Activated T-helper 17 cell treated with anti-CD3 and anti-CD28 coated beads, Interleukin-2, amount 50 U/mL, for 72 hours (primary cell): ENCODE results near the gene PLA1A. TPM values are rescaled to one million over a fixed set of nuclear protein-coding genes. Genes with fewer than 3 reads are reported as not detected.
A peak's percentile ranks its signal among the peaks of the same experiment; 100 is the strongest.

ENCODE experiments used
- ATAC-seq: fragments of 150-1000 bp; cut with Tn5 transposase; replicated peaks from 2 replicates; pipeline ENCODE4 v1.10.0; 2021; ENCODE audit warnings: mild to moderate bottlenecking, moderate library complexity
- H3K27ac Mint-ChIP-seq: one replicate; pipeline ENCODE4 v1.8.0; 2022; ENCODE audit warnings: mixed read lengths
- H3K27me3 Mint-ChIP-seq: one replicate; pipeline ENCODE4 v1.8.0; 2022; ENCODE audit warnings: mixed read lengths
- H3K36me3 Mint-ChIP-seq: one replicate; pipeline ENCODE4 v1.8.0; 2022; ENCODE audit warnings: low read depth, mild to moderate bottlenecking, mixed read lengths
- H3K4me1 Mint-ChIP-seq: one replicate; pipeline ENCODE4 v1.8.0; 2022; ENCODE audit warnings: mixed read lengths
- H3K4me3 Mint-ChIP-seq: one replicate; pipeline ENCODE4 v1.8.0; 2022; ENCODE audit warnings: mild to moderate bottlenecking, mixed read lengths
- H3K9me3 Mint-ChIP-seq: one replicate; pipeline ENCODE4 v1.8.0; 2022; ENCODE audit warnings: mixed read lengths
- total RNA-seq, 2 donors: library from RNA; stranded (reverse); gene quantifications; one replicate each; pipeline ENCODE4 v1.2.3, GENCODE V29; 2022

PLA1A gene
- total RNA-seq, 2 donors from 2014 or later: 0.34 to 0.39 TPM

DNA sequence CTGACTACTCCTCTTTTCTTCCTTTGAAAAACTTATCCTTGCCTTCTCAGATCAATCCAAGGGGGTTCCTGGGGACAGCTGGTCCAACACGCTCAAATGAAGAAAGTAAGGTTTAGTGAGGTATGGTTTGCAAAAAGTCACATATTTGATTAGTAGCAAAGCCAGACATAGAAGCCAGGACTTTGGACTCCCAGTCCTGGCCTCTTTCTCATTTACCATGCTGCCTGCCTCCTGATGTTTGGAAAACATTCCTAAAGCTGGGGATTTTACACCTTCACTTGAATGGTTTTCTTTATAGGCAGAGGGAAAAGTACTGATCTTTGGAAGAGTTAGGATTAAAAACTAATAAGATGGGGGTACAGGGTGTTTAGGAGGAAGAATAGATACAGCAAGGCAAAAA is 48.1 kb downstream of the PLA1A start:
- no peaks in the 10 kb centered on the region for H3K27me3 Mint-ChIP-seq
- H3K4me3 Mint-ChIP-seq: no peak overlapping the region
- no peaks in the 10 kb centered on the region for H3K9me3 Mint-ChIP-seq
- ATAC-seq: no peak
- H3K27ac Mint-ChIP-seq: peak overlapping the region; percentile 2
- H3K4me1 Mint-ChIP-seq: peaks cover 14% of the 10 kb centered on the region
- H3K36me3 Mint-ChIP-seq: peaks cover 21% of the 10 kb centered on the region

DNA sequence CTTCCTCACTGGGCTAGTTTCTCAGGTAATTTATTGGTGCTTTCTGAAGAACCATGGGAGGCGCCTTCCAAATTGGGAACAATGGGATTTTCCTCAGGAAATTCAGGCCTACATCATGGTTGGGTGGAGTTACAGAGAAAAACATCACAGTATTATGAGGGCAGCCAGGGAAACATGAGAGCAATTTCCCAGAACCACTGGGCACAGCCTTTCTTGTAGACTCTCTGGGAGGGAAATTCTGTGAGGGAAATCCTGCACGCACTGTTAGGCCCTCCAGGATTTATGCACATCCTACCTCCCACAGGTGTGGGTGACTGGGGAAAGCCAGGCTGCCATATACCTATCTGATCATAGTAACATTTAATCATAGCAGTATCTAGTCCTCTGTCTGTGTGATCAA is 49.5 kb downstream of the PLA1A start:
- H3K27me3 Mint-ChIP-seq: no peaks in the 10 kb centered on the region
- peaks cover 14% of the 10 kb centered on the region for H3K4me1 Mint-ChIP-seq
- ATAC-seq: no peak
- H3K36me3 Mint-ChIP-seq: peaks cover 14% of the 10 kb centered on the region
- no peak overlapping the region for H3K27ac Mint-ChIP-seq
- H3K9me3 Mint-ChIP-seq: no peaks in the 10 kb centered on the region
- no peak overlapping the region for H3K4me3 Mint-ChIP-seq

DNA sequence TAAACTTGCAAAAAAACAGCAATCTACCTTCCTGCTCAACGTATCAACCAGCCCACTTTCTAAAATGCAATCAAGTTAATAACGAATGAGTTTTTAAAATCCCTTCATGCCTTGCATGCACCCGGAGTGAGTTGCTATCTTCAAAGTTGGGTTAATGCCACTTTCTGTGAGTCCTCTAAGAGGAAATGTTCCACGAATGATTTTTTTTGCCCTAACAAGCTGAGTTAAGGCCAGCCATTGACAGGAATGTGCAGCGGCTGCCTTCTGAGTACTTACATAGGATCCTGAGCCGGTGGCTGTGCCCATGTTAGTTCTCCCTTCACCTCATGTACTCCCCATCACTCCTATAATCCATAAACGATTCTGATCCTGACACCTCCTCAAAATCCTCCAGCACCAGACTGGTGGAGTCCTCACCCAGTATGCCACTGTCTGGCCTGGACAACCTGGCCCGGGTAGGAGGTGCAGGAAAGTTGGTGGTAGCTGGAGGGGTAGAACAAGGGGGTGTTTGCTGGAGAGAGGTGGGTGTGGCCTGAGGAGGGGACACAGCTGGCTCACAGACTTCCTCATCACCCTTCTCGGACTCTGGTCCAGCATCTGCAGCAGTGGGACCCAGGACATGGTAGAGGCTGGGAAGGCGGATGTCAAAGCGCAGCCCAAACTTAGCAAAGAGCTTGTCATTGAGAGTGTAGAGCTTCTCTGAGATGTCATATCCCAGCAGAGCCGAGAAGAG is 50.3 kb downstream of the PLA1A start:
- Mint-ChIP-seq H3K27me3 (no peaks in the 10 kb centered on the region), H3K27ac (no peak overlapping the region), H3K9me3 (no peaks in the 10 kb centered on the region), H3K4me3 (no peak overlapping the region), H3K4me1 (peaks cover 8% of the 10 kb centered on the region), H3K36me3 (peaks cover 14% of the 10 kb centered on the region)
- no peak for ATAC-seq

DNA sequence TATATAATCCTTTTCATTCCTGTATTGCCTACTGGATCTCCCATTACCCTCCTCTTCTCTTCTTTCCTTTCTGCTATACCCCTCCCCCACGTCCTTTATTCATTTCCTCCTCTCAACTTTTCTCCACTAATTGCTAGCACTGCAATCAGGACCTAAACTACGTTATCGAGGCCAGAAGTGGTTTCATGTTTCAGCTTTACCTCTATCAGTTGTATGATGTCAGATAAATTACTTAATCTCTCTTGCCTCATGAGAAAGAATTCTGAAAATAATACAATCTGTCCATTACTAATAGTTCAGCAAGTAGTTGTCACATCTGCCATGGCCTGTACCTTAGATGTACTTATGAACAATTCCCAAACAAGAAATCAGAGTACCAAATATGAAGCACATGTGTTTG is 52.1 kb downstream of the PLA1A start:
- ATAC-seq: no peak
- Mint-ChIP-seq H3K27me3 (no peaks in the 10 kb centered on the region), H3K4me1 (no peaks in the 10 kb centered on the region), H3K36me3 (peaks cover 14% of the 10 kb centered on the region), H3K27ac (no peak overlapping the region), H3K4me3 (no peak overlapping the region), H3K9me3 (no peaks in the 10 kb centered on the region)

DNA sequence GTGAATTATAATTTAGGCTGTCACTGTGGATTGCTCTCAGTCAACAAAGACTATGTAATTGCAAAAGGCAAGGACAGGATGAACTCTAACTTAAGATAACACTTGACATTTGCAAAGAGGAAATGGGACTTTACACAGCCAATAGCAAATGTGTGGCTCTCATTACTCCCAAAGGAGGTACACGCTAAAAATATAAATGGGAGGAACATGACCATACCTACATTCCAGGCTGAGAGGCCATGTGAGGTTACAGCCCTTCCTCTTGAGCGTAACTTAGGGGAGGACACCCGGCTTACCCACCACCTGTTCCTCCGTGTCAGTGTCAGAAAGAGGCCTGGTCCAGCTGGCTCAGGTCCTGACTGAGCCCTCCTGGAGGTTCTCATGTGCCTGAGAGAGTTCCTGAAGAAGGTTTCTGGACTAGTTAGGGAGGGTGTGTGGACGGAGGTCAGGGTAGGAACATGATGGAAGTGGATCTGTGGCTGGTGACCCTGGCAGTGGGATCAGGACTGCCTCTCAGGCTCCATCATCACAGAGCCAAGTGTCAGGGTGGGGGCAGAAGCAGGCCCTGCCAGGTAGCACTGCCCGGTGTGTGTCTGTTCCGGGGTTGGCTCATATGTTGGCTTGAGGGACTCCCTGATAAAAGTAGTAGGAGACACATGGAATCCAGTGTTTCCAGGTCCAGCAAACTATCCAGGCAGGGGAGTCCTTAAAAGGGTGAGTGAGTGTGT is 54.8 kb downstream of the PLA1A start:
- no peaks in the 10 kb centered on the region for H3K4me1 Mint-ChIP-seq
- peaks cover 6% of the 10 kb centered on the region for H3K36me3 Mint-ChIP-seq
- no peak overlapping the region for H3K4me3 Mint-ChIP-seq
- no peak overlapping the region for H3K27ac Mint-ChIP-seq
- H3K9me3 Mint-ChIP-seq: no peaks in the 10 kb centered on the region
- no peak for ATAC-seq
- no peaks in the 10 kb centered on the region for H3K27me3 Mint-ChIP-seq

DNA sequence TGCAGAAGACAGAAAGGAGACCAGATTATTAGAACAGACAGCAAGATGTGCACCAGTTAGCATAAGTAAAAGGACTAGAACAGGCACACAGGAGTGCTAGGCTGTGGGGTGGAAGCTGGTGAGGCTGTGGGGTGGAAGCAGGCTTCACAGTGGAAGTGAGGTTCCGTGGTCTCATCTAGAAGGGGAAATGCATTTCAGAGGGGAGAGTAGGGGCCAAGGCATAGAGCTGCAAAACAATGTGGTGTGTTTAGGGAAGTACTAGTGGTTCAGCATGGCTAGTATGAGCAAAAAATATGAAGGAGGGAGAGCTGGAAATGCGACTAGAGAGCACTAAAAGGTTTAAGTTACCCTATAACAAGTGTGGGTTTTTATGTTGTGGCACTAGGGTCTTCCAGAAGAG is 56.2 kb downstream of the PLA1A start:
- Mint-ChIP-seq H3K4me1 (no peaks in the 10 kb centered on the region), H3K27me3 (no peaks in the 10 kb centered on the region), H3K4me3 (no peak overlapping the region), H3K36me3 (peaks cover 6% of the 10 kb centered on the region), H3K27ac (no peak overlapping the region), H3K9me3 (no peaks in the 10 kb centered on the region)
- ATAC-seq: no peak

DNA sequence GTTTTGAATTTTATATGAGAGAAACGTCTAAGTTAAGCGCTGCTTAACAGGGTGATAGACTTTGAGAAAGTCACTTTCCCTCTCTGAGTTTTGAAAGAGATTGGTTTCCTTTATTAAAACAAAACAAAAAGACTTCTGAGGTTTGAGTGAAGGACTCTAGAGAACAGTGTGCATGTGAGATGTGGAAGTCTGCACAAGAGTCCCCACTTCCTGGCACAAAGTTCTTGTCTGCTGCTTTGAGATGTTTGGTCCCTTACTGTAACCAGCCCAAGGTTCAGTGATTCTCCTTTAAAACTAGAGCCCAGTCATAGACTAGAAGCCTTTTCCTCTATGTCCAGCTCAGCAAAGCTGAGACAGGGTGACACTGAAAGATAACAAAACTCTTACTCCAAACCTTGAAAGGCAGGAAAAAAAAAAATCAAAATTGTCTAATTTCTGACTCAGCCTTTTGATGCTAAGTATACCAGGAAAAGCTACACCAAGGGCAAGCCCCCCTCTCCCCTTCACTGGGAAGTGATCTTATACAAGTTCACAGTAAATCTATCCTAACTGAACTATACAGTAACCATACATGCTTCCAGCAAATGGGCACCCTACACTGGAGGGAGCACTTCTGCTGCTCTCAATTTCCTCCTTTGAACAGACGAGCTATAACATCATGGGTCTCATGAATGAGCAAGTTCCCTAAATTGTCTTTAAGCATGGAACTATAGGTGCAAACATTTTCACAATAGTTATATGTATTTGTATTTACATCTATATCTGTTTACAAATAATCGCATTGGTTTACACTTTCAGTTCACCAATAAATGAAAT is 60.4 kb downstream of the PLA1A start:
- no peak for ATAC-seq
- H3K36me3 Mint-ChIP-seq: peaks cover 6% of the 10 kb centered on the region
- no peaks in the 10 kb centered on the region for H3K4me1 Mint-ChIP-seq
- no peaks in the 10 kb centered on the region for H3K9me3 Mint-ChIP-seq
- no peaks in the 10 kb centered on the region for H3K27me3 Mint-ChIP-seq
- no peak overlapping the region for H3K27ac Mint-ChIP-seq
- H3K4me3 Mint-ChIP-seq: no peak overlapping the region

DNA sequence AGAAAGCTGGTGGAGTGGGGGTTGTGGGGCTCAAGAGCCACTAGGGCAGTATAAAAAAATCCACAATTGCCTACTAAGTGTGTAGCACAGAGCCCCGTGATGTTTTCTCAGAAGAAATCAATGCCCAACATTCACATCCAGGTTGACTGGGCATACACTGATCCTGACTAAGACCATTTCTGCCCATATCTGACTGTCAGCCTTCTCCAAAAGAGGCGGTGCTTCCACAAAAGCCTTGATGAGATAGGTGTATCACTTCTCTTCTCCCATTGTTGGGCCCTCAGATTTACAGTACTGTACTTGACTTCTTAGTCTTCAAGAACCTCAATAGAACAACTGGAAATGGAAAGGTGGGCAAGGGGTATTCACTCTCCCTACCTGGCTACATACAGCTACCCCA is 61.3 kb downstream of the PLA1A start:
- no peaks in the 10 kb centered on the region for H3K27me3 Mint-ChIP-seq
- ATAC-seq: no peak
- H3K27ac Mint-ChIP-seq: no peak overlapping the region
- H3K9me3 Mint-ChIP-seq: no peaks in the 10 kb centered on the region
- no peak overlapping the region for H3K4me3 Mint-ChIP-seq
- peaks cover 6% of the 10 kb centered on the region for H3K36me3 Mint-ChIP-seq
- no peaks in the 10 kb centered on the region for H3K4me1 Mint-ChIP-seq

DNA sequence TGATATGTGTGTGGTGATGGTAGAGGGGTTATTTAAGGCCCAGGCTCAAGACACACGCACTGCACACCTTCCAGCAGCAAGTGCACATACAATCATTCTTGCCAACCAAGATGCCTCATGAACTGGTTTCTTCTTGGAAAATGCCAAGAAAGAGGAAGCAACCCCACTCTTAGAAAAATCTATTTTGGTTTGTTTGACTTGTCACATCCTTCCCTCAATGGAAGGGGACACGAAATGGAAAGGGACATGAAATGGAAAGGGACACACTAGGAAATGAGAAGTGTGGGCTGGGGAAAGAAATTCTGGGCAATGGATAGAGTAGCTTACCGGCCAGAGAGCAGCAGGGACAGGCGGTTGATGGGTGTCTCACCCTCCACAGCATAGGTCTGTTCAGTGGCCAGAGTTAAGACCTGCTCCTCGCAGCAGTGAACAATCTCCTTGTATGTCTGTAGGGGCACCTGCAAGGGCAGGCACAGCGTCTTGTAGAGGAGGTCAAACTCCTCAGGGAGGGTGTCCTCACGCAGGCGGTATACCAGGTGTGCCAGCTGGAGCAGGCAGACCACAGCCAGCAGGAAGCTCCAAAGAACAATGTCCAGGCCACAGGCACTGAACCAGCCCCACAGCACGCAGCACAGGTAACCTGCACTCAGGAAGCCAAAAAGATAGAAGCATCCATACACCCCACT is 62.1 kb downstream of the PLA1A start:
- no peaks in the 10 kb centered on the region for H3K4me1 Mint-ChIP-seq
- H3K4me3 Mint-ChIP-seq: no peak overlapping the region
- no peaks in the 10 kb centered on the region for H3K27me3 Mint-ChIP-seq

DNA sequence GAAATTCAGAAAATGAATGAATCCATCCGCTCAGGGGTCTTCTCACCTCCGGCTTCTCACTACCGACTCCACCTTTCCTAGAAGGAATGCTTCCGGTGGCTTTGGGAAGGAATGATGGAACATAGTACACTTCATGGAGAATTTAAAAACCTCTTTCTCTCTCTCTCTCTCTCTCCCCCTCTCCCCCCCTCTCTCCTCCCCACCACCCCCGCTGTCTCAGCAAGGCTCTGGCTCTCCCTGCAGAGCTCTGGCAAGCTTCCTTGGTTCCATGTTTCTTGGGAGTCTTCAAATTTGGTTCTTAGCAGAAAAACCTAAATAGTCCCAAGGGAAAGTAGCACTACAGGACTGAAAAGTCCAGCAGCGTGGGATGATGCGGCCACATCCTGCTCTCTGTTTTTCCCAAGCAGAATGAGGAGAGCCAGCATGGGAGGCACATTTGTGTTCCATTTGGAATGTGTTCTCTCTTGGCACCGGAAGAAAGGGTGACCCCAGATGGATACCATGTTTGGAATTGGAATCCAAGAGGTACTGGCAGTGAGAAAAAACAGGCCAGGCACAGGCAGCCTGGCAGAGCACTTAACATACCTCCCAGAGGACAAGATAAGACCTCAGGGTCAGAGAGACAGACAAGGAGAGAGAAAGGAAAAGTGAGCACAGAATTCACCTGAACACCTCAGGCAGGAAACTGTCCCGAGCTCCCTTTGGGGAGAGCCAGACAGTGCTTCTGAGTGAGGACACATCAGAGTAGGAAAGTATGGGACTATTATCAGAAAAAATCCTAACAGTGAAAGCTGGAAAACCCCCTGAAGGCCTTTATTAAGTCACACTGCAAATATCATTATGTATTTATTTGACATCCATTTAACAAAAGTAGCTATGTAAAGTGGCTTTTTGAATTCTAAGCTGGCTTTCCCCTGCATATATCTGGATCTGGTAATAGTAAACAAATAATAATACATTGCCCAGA is 63.1 kb downstream of the PLA1A start, which contains the start of gene POPDC2:
Gene POPDC2 (minus strand): TSS at position 116 of the 967 bp plus-strand sequence. CDS start 166 bp downstream, outside the sequence.
- no peaks in the 10 kb centered on the region for H3K4me1 Mint-ChIP-seq
- no peak within 1 kb of the TSS for H3K27ac Mint-ChIP-seq
- H3K36me3 Mint-ChIP-seq: peaks cover 6% of the 10 kb centered on the region
- ATAC-seq: no peak
- no peaks in the 10 kb centered on the region for H3K9me3 Mint-ChIP-seq
- no peak within 1 kb of the TSS for H3K4me3 Mint-ChIP-seq
- H3K27me3 Mint-ChIP-seq: no peaks in the 10 kb centered on the region

More for the DNA sequence above, 62.1 kb downstream of the PLA1A start:
- H3K9me3 Mint-ChIP-seq: no peaks in the 10 kb centered on the region
- no peak for ATAC-seq
- peaks cover 6% of the 10 kb centered on the region for H3K36me3 Mint-ChIP-seq
- H3K27ac Mint-ChIP-seq: no peak overlapping the region

DNA sequence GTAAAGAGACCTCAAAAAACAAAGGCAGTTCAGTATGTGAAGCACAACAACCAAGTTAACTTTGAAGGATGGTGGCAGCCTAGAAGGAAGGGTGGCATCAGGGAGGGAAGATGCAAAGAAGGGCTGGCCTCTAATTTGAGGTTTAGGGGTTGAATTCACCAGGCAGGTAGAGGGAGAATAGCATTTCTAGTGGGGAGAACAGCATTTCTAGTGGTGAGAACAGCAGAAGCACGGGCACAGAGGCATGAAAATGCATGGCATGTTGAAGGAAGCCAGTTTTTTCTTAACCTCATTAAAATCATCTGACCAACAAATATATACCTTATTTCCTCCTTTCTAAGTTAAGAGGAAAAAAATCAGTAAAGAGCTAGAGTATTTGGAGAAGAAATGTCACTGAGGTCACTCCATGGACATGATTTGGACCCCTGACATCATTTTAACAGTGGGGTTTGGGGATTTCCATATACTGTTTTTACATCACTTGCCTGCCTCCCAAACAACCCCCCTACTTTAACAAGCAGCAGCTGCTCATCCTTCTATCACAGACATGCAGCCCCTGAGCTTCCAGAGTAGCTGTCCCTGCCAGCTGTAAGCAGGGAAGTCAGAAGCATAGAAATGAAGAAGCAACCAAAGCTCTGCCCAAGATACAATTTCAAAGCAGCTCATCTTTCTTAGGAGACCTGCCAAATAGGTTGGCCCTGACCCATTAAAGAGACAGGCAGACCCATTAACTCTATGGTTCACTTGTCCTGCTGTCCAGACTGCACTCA is 65.1 kb downstream of the PLA1A start:
- no peaks in the 10 kb centered on the region for H3K27me3 Mint-ChIP-seq
- no peak overlapping the region for H3K4me3 Mint-ChIP-seq
- no peaks in the 10 kb centered on the region for H3K4me1 Mint-ChIP-seq
- H3K27ac Mint-ChIP-seq: no peak overlapping the region
- ATAC-seq: no peak
- no peaks in the 10 kb centered on the region for H3K9me3 Mint-ChIP-seq
- peaks cover 13% of the 10 kb centered on the region for H3K36me3 Mint-ChIP-seq

DNA sequence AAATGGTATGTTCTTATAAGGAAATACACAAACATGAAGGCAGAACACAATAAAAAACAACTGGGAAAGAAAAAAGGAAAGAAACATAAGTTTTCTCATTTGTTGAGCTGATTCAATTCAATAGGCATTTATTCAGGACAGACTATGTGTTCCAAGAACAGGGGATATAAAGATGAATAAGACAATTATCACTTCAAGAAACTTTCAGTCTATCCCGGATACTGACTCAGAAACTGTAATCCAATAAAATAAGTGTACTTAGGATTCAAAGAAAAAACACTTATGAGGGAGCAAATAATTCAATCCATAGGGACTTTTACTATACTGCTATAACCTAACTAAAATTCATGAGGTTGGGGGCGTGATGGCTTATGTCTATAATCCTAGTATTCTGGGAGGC is 66.2 kb downstream of the PLA1A start:
- H3K27ac Mint-ChIP-seq: peak overlapping the region; percentile 44

DNA sequence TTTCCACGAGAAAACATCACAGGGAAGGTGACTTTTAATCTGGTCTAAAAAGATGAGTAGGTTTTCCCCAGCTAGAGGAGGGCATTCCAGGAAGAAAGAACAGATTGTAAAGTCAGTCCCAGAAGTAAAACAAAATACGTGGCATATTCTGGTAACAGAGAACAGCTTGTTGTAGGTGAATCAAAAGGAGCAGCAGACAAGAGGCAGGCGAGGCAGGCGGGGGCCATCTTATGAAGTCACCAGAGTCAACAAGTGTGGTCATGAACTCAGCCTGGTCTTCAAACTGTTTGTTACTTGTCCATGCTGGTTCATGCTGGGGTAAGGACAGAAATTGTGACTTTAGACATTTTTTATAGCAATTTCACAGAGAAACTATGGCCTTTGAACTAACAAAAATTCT is 66.7 kb downstream of the PLA1A start:
- ATAC-seq: peak; percentile 34
- H3K36me3 Mint-ChIP-seq: peaks cover 24% of the 10 kb centered on the region
- H3K9me3 Mint-ChIP-seq: no peaks in the 10 kb centered on the region
- no peaks in the 10 kb centered on the region for H3K27me3 Mint-ChIP-seq
- no peaks in the 10 kb centered on the region for H3K4me1 Mint-ChIP-seq
- H3K27ac Mint-ChIP-seq: peak overlapping the region; percentile 44
- no peak overlapping the region for H3K4me3 Mint-ChIP-seq

More for the DNA sequence above, 66.2 kb downstream of the PLA1A start:
- H3K4me1 Mint-ChIP-seq: no peaks in the 10 kb centered on the region
- H3K27me3 Mint-ChIP-seq: no peaks in the 10 kb centered on the region
- no peak overlapping the region for H3K4me3 Mint-ChIP-seq
- H3K9me3 Mint-ChIP-seq: no peaks in the 10 kb centered on the region
- peaks cover 19% of the 10 kb centered on the region for H3K36me3 Mint-ChIP-seq
- ATAC-seq: no peak
